ENCODE results near the gene GAL3ST2. TPM values are rescaled to one million over a fixed set of nuclear protein-coding genes. Genes with fewer than 3 reads are reported as not detected.
A peak's percentile ranks its signal among the peaks of the same experiment; 100 is the strongest.
"Not testable (repeated sequence)": the region's sequence is repeated elsewhere in the genome, so short reads cannot be mapped to it uniquely, and the experiment has no call there.

The GAL3ST2 gene
- total RNA-seq, 4 donors from 2014 or later: 0.21 to 0.29 TPM; not detected in 2

DNA sequence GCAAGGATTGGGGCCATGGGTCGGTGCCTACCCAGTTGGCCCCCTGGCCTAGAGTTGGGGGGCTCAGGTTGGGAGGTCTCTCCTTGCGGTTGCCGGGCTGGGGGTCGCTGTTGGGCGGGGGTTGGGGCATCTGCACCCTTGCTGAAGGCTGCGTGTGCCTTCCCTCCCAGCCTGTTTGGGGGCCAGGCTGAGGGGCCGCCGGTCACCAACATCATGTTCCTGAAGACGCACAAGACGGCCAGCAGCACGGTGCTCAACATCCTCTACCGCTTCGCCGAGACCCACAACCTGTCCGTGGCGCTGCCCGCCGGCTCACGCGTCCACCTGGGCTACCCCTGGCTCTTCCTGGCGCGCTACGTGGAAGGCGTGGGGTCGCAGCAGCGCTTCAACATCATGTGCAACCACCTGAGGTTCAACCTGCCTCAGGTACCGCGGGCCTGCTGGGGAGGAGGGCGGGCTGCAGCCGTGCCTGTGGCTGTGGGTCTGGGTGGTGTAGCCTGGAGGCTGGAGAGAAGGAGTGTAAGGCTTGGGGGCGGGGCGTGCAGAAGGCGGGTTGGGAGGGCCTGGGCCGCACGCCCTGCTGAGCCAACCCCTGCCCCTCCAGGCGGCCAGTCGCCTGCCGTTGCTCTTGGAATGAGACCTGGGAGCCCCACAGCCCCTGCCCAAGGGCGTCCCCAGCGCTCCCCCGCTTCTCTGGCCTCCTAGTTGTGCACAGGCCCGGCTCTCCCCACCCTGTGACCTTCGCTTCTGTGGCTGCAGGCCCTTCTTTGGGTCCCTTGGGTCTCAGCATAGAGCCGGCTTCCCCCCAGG, 25.2 kb downstream of the GAL3ST2 start:
- Histone ChIP-seq H3K27me3 (peaks cover 0 to 3% of the 10 kb centered on the region in 2 donors), H3K4me1 (peaks cover 0 to 18% of the 10 kb centered on the region in 2 donors), H3K4me3 (no peak overlapping the region), H3K9me3 (no peaks in the 10 kb centered on the region), H3K27ac (no peak overlapping the region), H3K36me3 (no peaks in the 10 kb centered on the region)
- intact Hi-C loops (cut with DNase I; ENCODE audit: low total_unique reads): no loop called here
- TF ChIP-seq POLR2A (IDR thresholded peaks at IDR 0.05): no peak
- TF ChIP-seq, protein P1, sequence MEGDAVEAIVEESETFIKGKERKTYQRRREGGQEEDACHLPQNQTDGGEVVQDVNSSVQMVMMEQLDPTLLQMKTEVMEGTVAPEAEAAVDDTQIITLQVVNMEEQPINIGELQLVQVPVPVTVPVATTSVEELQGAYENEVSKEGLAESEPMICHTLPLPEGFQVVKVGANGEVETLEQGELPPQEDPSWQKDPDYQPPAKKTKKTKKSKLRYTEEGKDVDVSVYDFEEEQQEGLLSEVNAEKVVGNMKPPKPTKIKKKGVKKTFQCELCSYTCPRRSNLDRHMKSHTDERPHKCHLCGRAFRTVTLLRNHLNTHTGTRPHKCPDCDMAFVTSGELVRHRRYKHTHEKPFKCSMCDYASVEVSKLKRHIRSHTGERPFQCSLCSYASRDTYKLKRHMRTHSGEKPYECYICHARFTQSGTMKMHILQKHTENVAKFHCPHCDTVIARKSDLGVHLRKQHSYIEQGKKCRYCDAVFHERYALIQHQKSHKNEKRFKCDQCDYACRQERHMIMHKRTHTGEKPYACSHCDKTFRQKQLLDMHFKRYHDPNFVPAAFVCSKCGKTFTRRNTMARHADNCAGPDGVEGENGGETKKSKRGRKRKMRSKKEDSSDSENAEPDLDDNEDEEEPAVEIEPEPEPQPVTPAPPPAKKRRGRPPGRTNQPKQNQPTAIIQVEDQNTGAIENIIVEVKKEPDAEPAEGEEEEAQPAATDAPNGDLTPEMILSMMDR (IDR thresholded peaks at IDR 0.05): no peak
- DNase-seq: peak in 1 of 2 donors; percentile 13

DNA sequence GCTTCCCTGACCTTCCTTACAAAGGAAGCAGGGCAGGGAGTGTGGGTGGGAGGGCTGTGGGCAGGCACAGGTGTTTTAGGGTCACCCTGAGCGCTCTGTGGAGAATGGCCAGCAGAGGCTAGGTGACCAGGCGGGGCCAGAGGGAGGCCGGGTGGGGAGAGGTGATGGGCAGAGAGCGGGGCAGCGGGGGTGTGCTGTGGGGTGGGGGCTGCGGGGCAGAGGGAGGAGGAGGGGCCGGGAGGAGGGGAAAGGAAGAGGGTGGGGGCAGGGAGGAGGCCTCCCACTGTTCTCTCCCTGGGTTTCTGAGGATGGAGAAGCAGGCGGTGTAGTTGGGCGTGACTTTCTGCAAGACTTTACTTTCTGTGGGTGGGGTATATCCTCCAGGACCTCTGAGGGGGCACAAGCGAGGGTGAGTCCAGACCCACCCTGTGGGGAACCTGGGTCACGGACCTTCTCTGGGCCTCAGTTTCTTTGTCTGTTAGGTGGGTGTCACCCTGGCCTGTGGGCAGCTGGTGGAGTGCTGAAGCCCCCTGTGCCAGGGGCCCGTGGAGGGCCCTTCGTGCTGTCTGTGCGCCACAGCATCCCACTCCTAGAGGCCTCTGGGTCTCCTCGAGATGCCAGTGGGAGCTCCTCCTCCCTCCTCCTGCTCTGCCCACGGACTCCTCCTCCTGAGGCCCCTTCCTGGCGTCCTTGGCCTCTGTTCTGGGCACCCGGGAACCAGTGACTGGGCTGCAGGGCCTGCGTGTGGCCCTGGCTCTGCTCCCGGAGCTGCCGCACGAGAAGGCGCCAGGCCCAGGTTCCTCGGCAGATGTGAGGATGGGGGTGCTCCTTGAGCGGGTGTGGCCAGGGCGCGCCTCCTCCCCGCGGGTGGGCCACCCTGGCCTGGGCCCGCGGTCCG, 26.0 kb downstream of the GAL3ST2 start:
- H3K4me3 ChIP-seq: no peak overlapping the region

DNA sequence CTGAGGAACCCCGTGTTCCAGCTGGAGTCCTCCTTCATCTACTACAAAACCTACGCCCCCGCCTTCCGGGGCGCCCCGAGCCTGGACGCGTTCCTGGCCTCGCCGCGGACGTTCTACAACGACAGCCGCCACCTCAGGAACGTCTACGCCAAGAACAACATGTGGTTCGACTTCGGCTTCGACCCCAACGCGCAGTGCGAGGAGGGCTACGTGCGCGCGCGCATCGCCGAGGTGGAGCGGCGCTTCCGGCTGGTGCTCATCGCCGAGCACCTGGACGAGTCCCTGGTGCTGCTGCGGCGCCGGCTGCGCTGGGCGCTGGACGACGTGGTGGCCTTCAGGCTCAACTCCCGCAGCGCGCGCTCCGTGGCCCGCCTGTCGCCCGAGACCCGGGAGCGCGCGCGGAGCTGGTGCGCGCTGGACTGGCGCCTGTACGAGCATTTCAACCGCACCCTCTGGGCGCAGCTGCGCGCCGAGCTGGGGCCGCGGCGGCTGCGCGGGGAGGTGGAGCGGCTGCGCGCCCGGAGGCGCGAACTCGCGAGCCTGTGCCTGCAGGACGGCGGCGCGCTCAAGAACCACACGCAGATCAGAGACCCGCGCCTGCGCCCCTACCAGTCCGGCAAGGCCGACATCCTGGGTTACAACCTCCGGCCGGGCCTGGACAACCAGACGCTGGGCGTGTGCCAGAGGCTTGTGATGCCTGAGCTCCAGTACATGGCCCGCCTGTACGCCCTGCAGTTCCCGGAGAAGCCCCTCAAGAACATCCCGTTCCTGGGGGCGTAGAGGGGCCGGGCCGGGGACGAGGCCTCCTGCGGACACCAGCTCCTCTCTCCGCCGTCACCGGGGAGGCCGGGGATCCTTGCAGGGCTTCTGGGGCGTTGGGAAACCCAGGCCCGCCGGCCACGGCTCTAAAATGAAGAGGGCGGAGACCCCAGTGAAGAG, 27.0 kb downstream of the GAL3ST2 start:
- no peak overlapping the region for H3K27ac ChIP-seq
- H3K4me3 ChIP-seq: peak overlapping the region; percentile 8 to 34
- TF ChIP-seq POLR2A (IDR thresholded peaks at IDR 0.05): no peak
- TF ChIP-seq, protein P1 (IDR thresholded peaks at IDR 0.05): no peak
- peaks cover 0 to 3% of the 10 kb centered on the region in 2 donors for H3K27me3 ChIP-seq
- no peaks in the 10 kb centered on the region for H3K9me3 ChIP-seq
- no peaks in the 10 kb centered on the region for H3K36me3 ChIP-seq
- intact Hi-C loops (cut with DNase I; ENCODE audit: low total_unique reads): no loop called here
- DNase-seq: peak in 1 of 2 donors; percentile 47
- H3K4me1 ChIP-seq: peaks cover 0 to 18% of the 10 kb centered on the region in 2 donors

More for the DNA sequence above, 26.0 kb downstream of the GAL3ST2 start:
- peak in 1 of 2 donors; percentile 13 for DNase-seq
- intact Hi-C loops (cut with DNase I; ENCODE audit: low total_unique reads): no loop called here
- peaks cover 0 to 18% of the 10 kb centered on the region in 2 donors for H3K4me1 ChIP-seq
- H3K36me3 ChIP-seq: no peaks in the 10 kb centered on the region
- H3K27ac ChIP-seq: no peak overlapping the region
- TF ChIP-seq, protein P1 (IDR thresholded peaks at IDR 0.05): no peak
- no peak for TF ChIP-seq POLR2A (IDR thresholded peaks at IDR 0.05)
- no peaks in the 10 kb centered on the region for H3K9me3 ChIP-seq
- peaks cover 0 to 3% of the 10 kb centered on the region in 2 donors for H3K27me3 ChIP-seq

DNA sequence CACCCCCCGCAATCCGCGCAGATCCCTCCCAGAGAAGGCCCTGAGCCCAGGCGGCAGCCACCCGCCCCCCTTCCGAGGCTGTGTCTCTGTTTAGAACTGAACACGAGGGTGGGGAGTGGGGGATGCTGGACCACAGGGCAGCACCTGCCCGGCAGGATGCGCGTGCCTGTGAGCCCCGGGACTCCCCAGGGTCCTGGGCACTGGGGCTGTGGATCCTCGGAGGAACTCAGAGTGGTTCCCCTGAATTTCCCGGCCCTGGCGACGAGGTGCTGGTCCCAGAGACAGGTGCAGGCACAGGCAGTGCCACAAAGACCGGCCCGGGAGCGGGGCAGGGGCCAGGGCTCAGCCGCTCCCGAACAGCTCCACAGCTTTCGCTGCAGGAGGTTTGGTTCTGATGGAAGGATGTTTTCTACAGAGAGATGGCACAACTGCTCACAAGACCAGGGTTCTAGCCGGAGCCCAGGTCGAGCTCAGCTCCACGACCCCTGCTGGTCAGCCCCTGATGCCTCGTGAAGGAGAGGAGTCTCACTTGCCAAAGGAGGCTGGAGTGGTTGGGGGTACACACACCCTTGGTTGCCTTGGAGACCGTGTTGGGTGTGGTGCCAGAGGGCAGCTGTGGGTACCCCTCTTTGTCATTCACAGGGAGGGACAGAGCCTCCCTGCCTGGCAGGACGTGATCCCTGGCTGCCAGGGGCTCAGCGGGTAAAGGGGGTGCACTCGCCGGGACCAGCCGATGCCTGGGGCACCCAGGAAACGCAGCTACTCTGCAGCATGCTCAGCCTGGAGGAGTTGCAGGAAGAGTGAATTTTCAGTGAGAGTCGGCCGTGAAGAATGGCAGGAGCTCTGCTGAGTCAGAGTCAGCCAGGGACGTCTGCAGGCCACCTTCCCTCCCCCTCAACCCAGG, 28.0 kb downstream of the GAL3ST2 start:
- TF ChIP-seq, protein P1 (IDR thresholded peaks at IDR 0.05): no peak
- no peak for TF ChIP-seq POLR2A (IDR thresholded peaks at IDR 0.05)
- no peak overlapping the region for H3K27ac ChIP-seq
- no peaks in the 10 kb centered on the region for H3K36me3 ChIP-seq
- H3K9me3 ChIP-seq: no peaks in the 10 kb centered on the region
- intact Hi-C loops (cut with DNase I; ENCODE audit: low total_unique reads): no loop called here
- peak overlapping the region in 1 of 2 donors; percentile 34 for H3K4me3 ChIP-seq
- peaks cover 0 to 3% of the 10 kb centered on the region in 2 donors for H3K27me3 ChIP-seq
- peaks cover 0 to 18% of the 10 kb centered on the region in 2 donors for H3K4me1 ChIP-seq
- no peak for DNase-seq

DNA sequence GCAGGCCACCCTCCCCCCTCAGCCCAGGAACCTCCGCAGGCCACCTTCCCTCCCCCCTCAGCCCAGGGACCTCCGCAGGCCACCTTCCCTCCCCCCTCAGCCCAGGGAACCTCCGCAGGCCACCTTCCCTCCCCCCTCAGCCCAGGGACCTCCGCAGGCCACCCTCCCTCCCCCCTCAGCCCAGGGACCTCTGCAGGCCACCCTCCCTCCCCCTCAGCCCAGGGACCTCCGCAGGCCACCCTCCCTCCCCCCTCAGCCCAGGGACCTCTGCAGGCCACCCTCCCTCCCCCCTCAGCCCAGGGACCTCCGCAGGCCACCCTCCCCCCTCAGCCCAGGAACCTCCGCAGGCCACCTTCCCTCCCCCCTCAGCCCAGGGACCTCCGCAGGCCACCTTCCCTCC, 29.6 kb downstream of the GAL3ST2 start:
- H3K27ac ChIP-seq; H3K36me3 ChIP-seq; intact Hi-C loops (cut with DNase I; ENCODE audit: low total_unique reads); H3K9me3 ChIP-seq; DNase-seq; H3K27me3 ChIP-seq; H3K4me3 ChIP-seq: not testable (repeated sequence)
- peaks cover 0 to 18% of the 10 kb centered on the region in 2 donors for H3K4me1 ChIP-seq

Measured in uterus (tissue), 4 donors.